Renal cortex interstitium (tissue), 3 donors: ENCODE data around the gene CCK. TPM values are rescaled to one million over a fixed set of nuclear protein-coding genes. Genes with fewer than 3 reads are reported as not detected.

ENCODE experiments used
- polyA plus RNA-seq, 3 donors: library from polyadenylated mRNA; unstranded; fragments of 120-200 nt; gene quantifications; one replicate each; pipeline ENCODE4 v1.2.1, GENCODE V29; 2013; ENCODE audit not compliant: insufficient read length in 3 of 3

Gene CCK
- polyA plus RNA-seq, 3 donors, result 0.37 to 0.56 TPM; not detected in 1

Other genes with a start within 250 kb of the CCK start
- gene TRAK1, start 174.8 kb downstream of the CCK start, polyA plus RNA-seq, result 10 to 100 TPM; 42.3 to 48.7 (median 43.7) TPM
- gene LYZL4, start 144.4 kb upstream of the CCK start, polyA plus RNA-seq, result not detected
- 1 to 10 TPM; 1.0 to 2.1 (median 1.4) TPM for gene VIPR1, start 236.5 kb upstream of the CCK start, polyA plus RNA-seq